MM.1S (cell line): ENCODE measurements around the gene BORA.

ENCODE experiments used
- DNase-seq: peaks from one replicate; pipeline ENCODE4 v3.0.0-alpha.2; 2015
- H2AFZ ChIP-seq: fragments of 300-600 bp; sonication (generic); 2 replicates; pipeline ENCODE4 v1.6.0; 2016; ENCODE audit warnings: antibody characterized with exemption, low read length
- H3F3A ChIP-seq: fragments of 300-600 bp; sonication (generic); 2 replicates; pipeline ENCODE4 v1.6.1; 2016; ENCODE audit warnings: mild to moderate bottlenecking, antibody characterized with exemption, low read length, moderate library complexity, mixed read lengths; ENCODE audit not compliant: insufficient read depth
- H3K27ac ChIP-seq: fragments of 300-600 bp; sonication (generic); 2 replicates; pipeline ENCODE4 v1.5.1; 2016; ENCODE audit warnings: mild to moderate bottlenecking, low read length
- H3K27me3 ChIP-seq: fragments of 300-600 bp; sonication (generic); replicated peaks from 2 replicates; pipeline ENCODE4 v1.6.0; 2016; ENCODE audit warnings: low read length; ENCODE audit not compliant: insufficient read depth
- H3K36me3 ChIP-seq: fragments of 300-600 bp; sonication (generic); replicated peaks from 2 replicates; pipeline ENCODE4 v1.6.1; 2016; ENCODE audit warnings: mild to moderate bottlenecking, low read length, mixed read lengths; ENCODE audit not compliant: insufficient read depth
- H3K4me1 ChIP-seq: fragments of 300-600 bp; sonication (generic); 2 replicates; pipeline ENCODE4 v1.6.1; 2016; ENCODE audit warnings: low read length, mixed read lengths
- H3K4me2 ChIP-seq: fragments of 300-600 bp; sonication (generic); 2 replicates; pipeline ENCODE4 v1.6.0; 2016; ENCODE audit warnings: low read depth, low read length
- H3K4me3 ChIP-seq: fragments of 300-600 bp; sonication (generic); 2 replicates; pipeline ENCODE4 v1.5.1; 2016; ENCODE audit warnings: low read length, mixed read lengths
- H3K79me2 ChIP-seq: fragments of 300-600 bp; sonication (generic); 2 replicates; pipeline ENCODE4 v1.6.1; 2016; ENCODE audit warnings: mixed run types, low read length, mixed read lengths
- H3K9ac ChIP-seq: fragments of 300-600 bp; sonication (generic); 2 replicates; pipeline ENCODE4 v1.6.1; 2016; ENCODE audit warnings: low read length, mixed read lengths
- H3K9me2 ChIP-seq: fragments of 300-600 bp; sonication (generic); replicated peaks from 2 replicates; pipeline ENCODE4 v1.6.1; 2016; ENCODE audit warnings: mild to moderate bottlenecking, low read length, mixed read lengths; ENCODE audit not compliant: insufficient read depth
- H3K9me3 ChIP-seq: fragments of 300-600 bp; sonication (generic); replicated peaks from 2 replicates; pipeline ENCODE4 v1.6.1; 2016; ENCODE audit warnings: mild to moderate bottlenecking, low read length, mixed read lengths; ENCODE audit not compliant: insufficient read depth
- H4K20me1 ChIP-seq: fragments of 300-600 bp; sonication (generic); 2 replicates; pipeline ENCODE4 v1.6.1; 2016; ENCODE audit warnings: mild to moderate bottlenecking, low read length, moderate library complexity, mixed read lengths; ENCODE audit not compliant: insufficient read depth
- CTCF ChIP-seq: fragments of 300-600 bp; sonication (generic); IDR thresholded peaks from 2 replicates; pipeline ENCODE4 v1.5.1; 2016; ENCODE audit warnings: antibody characterized with exemption, low read length, mixed read lengths
- EZH2 ChIP-seq: fragments of 300-600 bp; sonication (generic); optimal IDR thresholded peaks from 2 replicates; pipeline ENCODE3; 2017; ENCODE audit warnings: low read depth, mild to moderate bottlenecking, antibody characterized with exemption, low read length, mixed read lengths
- EZH2phosphoT487 ChIP-seq: fragments of 300-600 bp; sonication (generic); IDR thresholded peaks from 2 replicates; pipeline ENCODE4 v1.6.1; 2018; ENCODE audit warnings: antibody characterized with exemption, low read length

BORA gene

GRCh38 chr13:72693832-72694231 lies 33.9 kb upstream of the BORA start:
- no peak overlapping the region for H3K4me3 ChIP-seq

GRCh38 chr13:72694314-72694713 lies 33.4 kb upstream of the BORA start:
- H3K27ac ChIP-seq = no peak overlapping the region
- H3K27me3 ChIP-seq = no peaks in the 10 kb centered on the region
- H3K79me2 ChIP-seq = no peaks in the 10 kb centered on the region
- no peaks in the 10 kb centered on the region for H3K36me3 ChIP-seq
- H3K4me3 ChIP-seq = no peak overlapping the region
- DNase-seq = no peak
- no peaks in the 10 kb centered on the region for H3K9me3 ChIP-seq
- H3K4me2 ChIP-seq = no peak overlapping the region
- no peak overlapping the region for H2AFZ ChIP-seq
- no peaks in the 10 kb centered on the region for H3K4me1 ChIP-seq
- no peaks in the 10 kb centered on the region for H4K20me1 ChIP-seq
- no peak for TF ChIP-seq EZH2phosphoT487
- H3K9me2 ChIP-seq = no peaks in the 10 kb centered on the region
- no peaks in the 10 kb centered on the region for H3F3A ChIP-seq
- H3K9ac ChIP-seq = no peak overlapping the region

More at GRCh38 chr13:72693832-72694231, 33.9 kb upstream of the BORA start:
- no peaks in the 10 kb centered on the region for H3F3A ChIP-seq
- H3K27ac ChIP-seq = no peak overlapping the region
- no peaks in the 10 kb centered on the region for H3K79me2 ChIP-seq
- H3K27me3 ChIP-seq = no peaks in the 10 kb centered on the region
- no peaks in the 10 kb centered on the region for H4K20me1 ChIP-seq
- H3K36me3 ChIP-seq = no peaks in the 10 kb centered on the region
- no peaks in the 10 kb centered on the region for H3K4me1 ChIP-seq
- no peak overlapping the region for H3K9ac ChIP-seq
- no peak for DNase-seq
- no peak for TF ChIP-seq CTCF
- TF ChIP-seq EZH2 = no peak
- TF ChIP-seq EZH2phosphoT487 = no peak
- no peaks in the 10 kb centered on the region for H3K9me3 ChIP-seq
- H2AFZ ChIP-seq = no peak overlapping the region
- H3K9me2 ChIP-seq = no peaks in the 10 kb centered on the region
- H3K4me2 ChIP-seq = no peak overlapping the region

- H3F3A ChIP-seq = no peaks in the 10 kb centered on the region
- H3K27ac ChIP-seq = no peak overlapping the region
- no peak for TF ChIP-seq EZH2
- TF ChIP-seq CTCF = peak; percentile 26; the same call in 1 of the 2 replicates
- H2AFZ ChIP-seq = no peak overlapping the region
- H3K4me2 ChIP-seq = no peak overlapping the region
- H3K9me3 ChIP-seq = no peaks in the 10 kb centered on the region
- no peak overlapping the region for H3K4me3 ChIP-seq
- H4K20me1 ChIP-seq = no peaks in the 10 kb centered on the region
- H3K4me1 ChIP-seq = no peaks in the 10 kb centered on the region
- H3K27me3 ChIP-seq = no peaks in the 10 kb centered on the region
- H3K36me3 ChIP-seq = no peaks in the 10 kb centered on the region
- DNase-seq = no peak
- no peaks in the 10 kb centered on the region for H3K79me2 ChIP-seq
- H3K9me2 ChIP-seq = no peaks in the 10 kb centered on the region
- H3K9ac ChIP-seq = no peak overlapping the region
These were observed 31.1 kb upstream of the BORA start for GRCh38 chr13:72696579-72696978.

- H3K36me3 ChIP-seq = no peaks in the 10 kb centered on the region
- H3K9me3 ChIP-seq = no peaks in the 10 kb centered on the region
- TF ChIP-seq CTCF (no peak), EZH2phosphoT487 (no peak), EZH2 (no peak)
- DNase-seq = no peak
- no peaks in the 10 kb centered on the region for H3F3A ChIP-seq
- no peak overlapping the region for H3K27ac ChIP-seq
- H3K4me3 ChIP-seq = no peak overlapping the region
- H3K79me2 ChIP-seq = no peaks in the 10 kb centered on the region
- no peak overlapping the region for H2AFZ ChIP-seq
- no peaks in the 10 kb centered on the region for H3K9me2 ChIP-seq
- H3K4me2 ChIP-seq = no peak overlapping the region
- no peaks in the 10 kb centered on the region for H3K4me1 ChIP-seq
- no peaks in the 10 kb centered on the region for H4K20me1 ChIP-seq
- H3K27me3 ChIP-seq = no peaks in the 10 kb centered on the region
- no peak overlapping the region for H3K9ac ChIP-seq
These were observed 29.6 kb upstream of the BORA start for GRCh38 chr13:72698164-72698563.
